ENCODE measurements around the gene AP4E1.
A peak's percentile ranks its signal among the peaks of the same experiment; 100 is the strongest.
"Not testable (repeated sequence)": the region's sequence is repeated elsewhere in the genome, so short reads cannot be mapped to it uniquely, and the experiment has no call there.

AP4E1 gene

GRCh38 chr15:50908209-50909009 is at the start of gene AP4E1:
TSS of gene AP4E1 (plus strand) at chr15:50908683. CDS start at chr15:50908779, 96 bp downstream.
- peak; percentile 90 for DNase-seq (ENCODE audit: low spot score)

- no peak for DNase-seq (ENCODE audit: low spot score)
These were observed 47.7 kb upstream of the AP4E1 start for GRCh38 chr15:50860824-50861223.

GRCh38 chr15:50862553-50862952 is 45.9 kb upstream of the AP4E1 start:
- DNase-seq (ENCODE audit: low spot score): no peak

DNA sequence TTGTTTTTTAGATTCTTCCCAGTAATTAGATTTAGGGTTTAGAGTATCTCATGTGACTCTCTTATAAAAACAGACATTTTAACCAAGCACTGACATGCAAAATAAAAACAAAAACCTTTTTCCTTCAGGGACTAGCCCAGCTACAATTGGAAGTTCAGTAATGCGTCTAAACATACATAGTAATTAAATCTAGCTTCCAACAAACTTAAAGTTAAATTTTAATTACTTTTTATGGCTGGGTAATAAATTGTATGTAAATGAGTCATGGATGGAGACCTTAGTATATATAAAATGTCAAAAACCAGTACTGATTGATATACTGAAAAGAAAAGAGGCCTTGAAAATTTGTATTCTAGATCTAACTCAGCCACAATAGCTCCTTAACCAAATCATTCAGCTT is 43.6 kb upstream of the AP4E1 start:
- no peak for DNase-seq (ENCODE audit: low spot score)

- DNase-seq (ENCODE audit: low spot score): no peak
These were observed 42.7 kb upstream of the AP4E1 start for GRCh38 chr15:50865515-50866353.

GRCh38 chr15:50871832-50872231 is 36.7 kb upstream of the AP4E1 start:
- no peak for DNase-seq (ENCODE audit: low spot score)

DNA sequence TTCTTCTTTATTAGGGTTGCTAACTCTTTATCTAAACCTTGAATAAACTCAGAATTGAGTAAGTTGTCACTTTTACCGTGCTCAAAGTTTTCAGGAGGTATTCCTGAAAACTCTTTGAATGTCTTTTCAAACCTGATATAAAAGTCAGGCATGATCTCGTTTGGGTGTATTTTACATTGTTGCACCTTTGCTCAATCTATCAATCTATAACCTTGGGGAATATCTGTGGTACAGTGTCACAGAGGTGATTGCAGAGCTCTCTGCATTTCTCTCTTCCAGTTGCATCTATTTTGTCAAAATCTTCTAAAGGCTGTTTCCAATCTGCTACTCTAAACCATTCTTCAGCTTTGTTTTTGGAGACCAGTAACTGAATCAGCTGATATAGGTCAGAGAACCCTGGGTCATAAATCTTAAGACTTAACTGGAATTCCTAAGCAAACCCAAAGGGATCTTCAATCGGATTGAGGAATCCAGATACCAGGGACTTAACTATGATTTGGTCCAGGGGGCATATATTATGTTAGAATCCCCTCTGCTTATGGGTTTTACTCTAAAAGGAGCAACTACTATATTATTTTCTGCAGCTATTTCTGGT is 35.6 kb upstream of the AP4E1 start:
- DNase-seq (ENCODE audit: low spot score): no peak

GRCh38 chr15:50873935-50874361 is 34.5 kb upstream of the AP4E1 start:
- DNase-seq (ENCODE audit: low spot score): no peak

GRCh38 chr15:50875238-50875637 is 33.2 kb upstream of the AP4E1 start:
- DNase-seq (ENCODE audit: low spot score): not testable (repeated sequence)

GRCh38 chr15:50876260-50876988 is 32.1 kb upstream of the AP4E1 start:
- DNase-seq (ENCODE audit: low spot score): no peak

DNA sequence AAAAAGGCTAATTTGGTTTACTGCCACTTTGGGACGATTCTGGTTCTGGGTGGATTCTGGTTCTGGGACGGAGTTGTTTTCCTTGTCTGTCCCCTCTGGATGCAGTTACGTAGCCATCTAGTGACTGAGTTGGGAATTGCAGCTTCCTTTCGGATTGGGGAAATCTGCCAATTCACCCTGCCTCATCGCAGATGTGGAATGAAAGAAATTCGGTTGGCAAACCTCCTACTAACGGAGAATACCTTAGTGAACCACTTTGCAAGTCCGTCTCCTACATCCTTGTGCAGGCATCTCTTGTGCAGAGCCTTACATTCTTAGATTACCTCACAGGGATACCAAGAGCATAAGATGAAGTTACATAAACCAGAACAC is 31.5 kb upstream of the AP4E1 start:
- DNase-seq (ENCODE audit: low spot score): peak; percentile 86

- no peak for DNase-seq (ENCODE audit: low spot score)
These were observed 29.4 kb upstream of the AP4E1 start for GRCh38 chr15:50879016-50879617.

DNA sequence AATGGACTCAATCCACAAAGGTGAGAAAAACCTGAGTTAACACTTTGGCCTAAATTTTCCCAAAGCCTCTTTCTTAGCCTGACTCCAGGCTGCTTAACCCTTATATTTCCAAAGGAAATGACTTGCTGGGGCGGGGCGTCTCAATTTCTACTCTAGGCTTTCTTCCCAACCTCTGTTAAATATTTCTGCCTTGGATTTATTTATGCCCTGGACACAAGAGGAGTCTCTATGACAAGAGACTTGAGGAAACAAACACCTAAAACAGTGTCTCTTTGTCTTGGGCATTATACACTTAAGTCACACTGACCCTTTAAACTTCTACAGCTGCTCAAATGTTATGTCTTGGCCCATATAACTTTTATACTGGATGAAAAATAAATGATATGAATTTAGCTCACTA is 28.3 kb upstream of the AP4E1 start:
- no peak for DNase-seq (ENCODE audit: low spot score)

DNA sequence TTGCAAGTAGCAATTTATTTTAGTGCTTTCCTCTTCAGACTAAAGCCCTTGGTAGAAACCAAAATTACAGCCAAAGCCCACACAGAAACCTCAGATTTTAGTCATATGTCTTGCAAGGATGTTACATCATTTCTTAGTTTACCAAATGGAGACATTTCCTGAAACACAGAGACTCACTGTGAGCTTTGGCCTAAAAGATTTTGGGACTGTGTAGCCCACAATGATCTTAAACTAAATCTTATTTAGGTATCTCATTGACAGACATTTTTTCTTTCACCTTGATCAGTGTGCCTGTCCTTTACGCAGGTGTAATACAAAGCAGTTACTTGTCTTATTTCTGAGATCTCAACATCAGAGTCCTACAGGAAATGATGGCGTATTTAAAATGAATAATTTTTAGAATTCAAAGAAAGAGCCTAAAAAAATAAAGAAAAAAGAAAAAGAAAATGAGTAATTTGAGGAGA is 27.8 kb upstream of the AP4E1 start:
- DNase-seq (ENCODE audit: low spot score): no peak

- no peak for DNase-seq (ENCODE audit: low spot score)
These were observed 27.1 kb upstream of the AP4E1 start for GRCh38 chr15:50881121-50882048.

- DNase-seq (ENCODE audit: low spot score): peak; percentile 15
These were observed 24.6 kb upstream of the AP4E1 start for GRCh38 chr15:50883903-50884302.

DNA sequence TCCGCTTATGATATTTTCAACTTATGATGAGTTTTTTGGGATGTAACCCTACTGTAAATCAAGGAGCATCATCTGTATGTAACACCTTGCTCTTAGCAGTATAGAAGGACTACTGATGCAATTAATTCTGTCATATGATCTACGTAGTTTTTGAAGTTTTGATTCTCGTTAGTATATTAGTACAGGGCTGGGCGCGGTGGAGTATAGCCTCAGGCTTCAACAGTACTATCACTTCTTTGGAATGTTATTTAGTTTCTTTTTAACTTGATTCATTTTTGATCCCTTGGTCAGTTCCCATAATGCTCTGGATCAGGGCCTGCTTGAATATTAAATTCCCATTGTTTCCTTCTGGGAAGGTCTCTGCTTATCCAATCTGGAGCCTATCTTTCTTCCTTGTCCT is 23.9 kb upstream of the AP4E1 start:
- DNase-seq (ENCODE audit: low spot score): no peak

GRCh38 chr15:50886139-50886467 is 22.4 kb upstream of the AP4E1 start:
- no peak for DNase-seq (ENCODE audit: low spot score)

- DNase-seq (ENCODE audit: low spot score): no peak
These were observed 21.7 kb upstream of the AP4E1 start for GRCh38 chr15:50886611-50887345.

GRCh38 chr15:50888054-50888453 is 20.4 kb upstream of the AP4E1 start:
- no peak for DNase-seq (ENCODE audit: low spot score)
